Small intestine (tissue), 7 donors: ENCODE data around the gene VCAN. TPM values are rescaled to one million over a fixed set of nuclear protein-coding genes. Genes with fewer than 3 reads are reported as not detected.

Experiments
- DNase-seq, 2 donors: peaks; one replicate each; pipeline versions ENCODE4 v3.0.0 to v3.0.0-alpha.2; 2013
- FAIRE-seq: peaks from 2 replicates; lab custom pipeline; 2012; peaks lifted over from hg19 to GRCh38; lab: Jason Lieb, UNC
- H3K27ac ChIP-seq, 3 donors: one replicate each; pipeline ENCODE4 v1.5.1; 2013; ENCODE audit warnings: low read length in 2 of 3, mild to moderate bottlenecking in 2 of 3, control low read depth in 1 of 3, inconsistent platforms in 1 of 3, low read depth in 1 of 3, moderate library complexity in 1 of 3
- H3K27me3 ChIP-seq, 3 donors: one replicate each; pipeline ENCODE4 v1.6.1; 2013; ENCODE audit warnings: low read length in 3 of 3, inconsistent platforms in 1 of 3; ENCODE audit not compliant: control insufficient read depth in 3 of 3, insufficient read depth in 3 of 3
- H3K36me3 ChIP-seq, 3 donors: one replicate each; pipeline ENCODE4 v1.6.1; 2013; ENCODE audit warnings: low read length in 3 of 3, inconsistent platforms in 1 of 3, low read depth in 1 of 3, mild to moderate bottlenecking in 1 of 3, moderate library complexity in 1 of 3; ENCODE audit not compliant: control insufficient read depth in 3 of 3, insufficient read depth in 2 of 3
- H3K4me1 ChIP-seq, 3 donors: one replicate each; pipeline ENCODE4 v1.6.1; 2013; ENCODE audit warnings: low read length in 2 of 3, inconsistent platforms in 1 of 3, low read depth in 1 of 3, mild to moderate bottlenecking in 1 of 3, moderate library complexity in 1 of 3; ENCODE audit not compliant: control insufficient read depth in 3 of 3, insufficient read depth in 2 of 3
- H3K4me3 ChIP-seq, 3 donors: one replicate each; pipeline ENCODE4 v1.5.1; 2013; ENCODE audit warnings: low read length in 3 of 3, control low read depth in 1 of 3, inconsistent platforms in 1 of 3, low read depth in 1 of 3, mild to moderate bottlenecking in 1 of 3, moderate library complexity in 1 of 3
- H3K9me3 ChIP-seq, 2 donors: one replicate each; pipeline ENCODE4 v1.6.1; 2013; ENCODE audit warnings: low read depth in 1 of 2, low read length in 1 of 2; ENCODE audit not compliant: control insufficient read depth in 2 of 2, insufficient read depth in 1 of 2
- WGBS, 3 donors: extraction: QIAGEN DNeasy Blood & Tissue Kit; methylation state at CpG; one replicate each; pipeline ENCODE4 v1.1.7; 2013; 5-methylcytosine and 5-hydroxymethylcytosine counted together
- polyA plus RNA-seq, 4 donors: library from polyadenylated mRNA; stranded (reverse) in 3 of 4; unstranded in 1 of 4; fragments of 200-250 nt in 3 of 4; fragments of 120-200 nt in 1 of 4; gene quantifications; one replicate each; pipeline versions ENCODE4 v1.2.1 to v1.2.3, GENCODE V29; 2013
- donor health status: healthy with polysubstance abuse.
- donor health status: control.
- donor health status: control.
- donor health status: Bipolar disorder and iron deficiency.
- donor health status: healthy.

VCAN gene
- polyA plus RNA-seq, 4 donors, result 0.67 to 66.4 (median 2.0) TPM

- no peak for FAIRE-seq
- Histone ChIP-seq H3K9me3 (no peaks in the 10 kb centered on the region), H3K36me3 (no peaks in the 10 kb centered on the region), H3K4me1 (peaks cover 0 to 16% (median 3%) of the 10 kb centered on the region in 3 donors), H3K27me3 (peaks cover 0 to 16% (median 3%) of the 10 kb centered on the region in 3 donors), H3K27ac (peak overlapping the region in 1 of 3 donors; percentile 77), H3K4me3 (peak overlapping the region in 1 of 3 donors; percentile 77)
- WGBS, 3 donors, result 8 to 14% (median 10%) methylated on average over 15 of the region's 15 CpGs
- DNase-seq, result no peak
Observed at GRCh38 chr5:83470526-83471404, 779 bp upstream of the VCAN start.

DNA sequence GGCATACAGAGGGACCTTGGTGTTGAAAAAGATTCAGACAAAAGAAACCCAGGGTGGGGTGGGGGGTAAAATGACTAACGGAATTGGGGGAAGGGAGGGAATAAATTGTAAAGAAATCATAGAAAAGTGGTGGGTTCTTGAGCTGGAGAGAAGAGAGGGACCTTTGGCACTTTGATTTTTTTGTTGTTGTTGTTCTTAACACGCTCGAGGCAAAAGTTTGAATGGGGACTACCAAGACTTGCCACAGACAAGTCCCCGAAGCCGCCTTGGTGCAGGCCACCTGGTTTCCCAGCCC lies 616 bp downstream of the VCAN start:
- Histone ChIP-seq H3K9me3 (no peaks in the 10 kb centered on the region), H3K27me3 (peaks cover 0 to 16% (median 3%) of the 10 kb centered on the region in 3 donors), H3K36me3 (no peaks in the 10 kb centered on the region), H3K27ac (peak overlapping the region in 2 of 3 donors; percentile 71 to 77), H3K4me3 (peak overlapping the region in 2 of 3 donors; percentile 36 to 77), H3K4me1 (peaks cover 0 to 22% (median 3%) of the 10 kb centered on the region in 3 donors)
- no peak for DNase-seq
- FAIRE-seq, result no peak
- WGBS, 3 donors, result 0 to 4% (median 4%) methylated on average over 5 of the region's 5 CpGs

DNA sequence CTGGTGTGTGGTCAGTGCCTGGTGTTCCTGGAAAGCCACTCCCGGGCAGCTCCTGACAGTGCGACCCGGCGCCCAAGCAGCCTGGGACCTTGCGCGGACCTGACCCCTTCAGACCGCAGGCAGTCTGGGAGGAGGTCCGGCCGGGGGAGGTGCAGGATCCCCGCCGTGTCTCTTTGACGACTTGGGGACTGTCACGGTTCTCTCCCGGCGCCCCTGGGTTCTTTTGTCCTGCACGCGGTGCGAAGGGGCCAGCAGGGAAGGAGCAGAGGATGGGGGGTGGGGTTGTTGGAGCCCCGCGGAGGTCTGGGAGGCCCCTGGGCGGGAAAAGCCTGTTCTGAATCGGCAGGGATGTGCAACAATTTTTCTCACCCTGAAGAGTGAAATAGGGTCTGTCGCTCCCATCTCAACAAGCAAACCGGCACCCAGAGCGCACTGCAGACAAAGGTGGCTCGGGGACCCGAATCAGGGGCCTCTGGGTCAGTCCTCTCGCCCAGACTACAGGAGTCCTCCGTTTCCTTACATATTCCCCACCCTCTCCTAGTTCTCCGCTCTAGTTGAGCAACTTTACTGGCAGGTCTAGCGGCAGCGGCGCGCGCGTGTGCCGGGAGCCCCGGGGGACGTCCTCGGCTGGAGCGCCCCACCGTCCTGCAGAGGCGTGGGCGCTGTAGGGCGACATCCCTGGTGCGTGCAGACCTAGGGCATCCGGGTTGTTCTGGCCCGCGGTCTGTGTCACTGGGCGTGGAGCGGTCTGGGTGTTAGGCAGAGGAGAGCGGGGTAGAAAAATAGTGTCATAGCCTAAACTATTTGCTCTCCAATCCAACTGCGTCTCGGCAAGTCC lies 1.2 kb downstream of the VCAN start:
- Histone ChIP-seq H3K4me3 (peak overlapping the region in 2 of 3 donors; percentile 36 to 77), H3K36me3 (no peaks in the 10 kb centered on the region), H3K9me3 (no peaks in the 10 kb centered on the region), H3K27me3 (peaks cover 0 to 16% (median 3%) of the 10 kb centered on the region in 3 donors), H3K27ac (peak overlapping the region in 2 of 3 donors; percentile 71 to 77), H3K4me1 (peaks cover 0 to 22% (median 3%) of the 10 kb centered on the region in 3 donors)
- FAIRE-seq (no peak), DNase-seq (no peak)
- 1 to 5% (median 4%) methylated on average over 52 to 54 of the region's 54 CpGs for WGBS, 3 donors

DNA sequence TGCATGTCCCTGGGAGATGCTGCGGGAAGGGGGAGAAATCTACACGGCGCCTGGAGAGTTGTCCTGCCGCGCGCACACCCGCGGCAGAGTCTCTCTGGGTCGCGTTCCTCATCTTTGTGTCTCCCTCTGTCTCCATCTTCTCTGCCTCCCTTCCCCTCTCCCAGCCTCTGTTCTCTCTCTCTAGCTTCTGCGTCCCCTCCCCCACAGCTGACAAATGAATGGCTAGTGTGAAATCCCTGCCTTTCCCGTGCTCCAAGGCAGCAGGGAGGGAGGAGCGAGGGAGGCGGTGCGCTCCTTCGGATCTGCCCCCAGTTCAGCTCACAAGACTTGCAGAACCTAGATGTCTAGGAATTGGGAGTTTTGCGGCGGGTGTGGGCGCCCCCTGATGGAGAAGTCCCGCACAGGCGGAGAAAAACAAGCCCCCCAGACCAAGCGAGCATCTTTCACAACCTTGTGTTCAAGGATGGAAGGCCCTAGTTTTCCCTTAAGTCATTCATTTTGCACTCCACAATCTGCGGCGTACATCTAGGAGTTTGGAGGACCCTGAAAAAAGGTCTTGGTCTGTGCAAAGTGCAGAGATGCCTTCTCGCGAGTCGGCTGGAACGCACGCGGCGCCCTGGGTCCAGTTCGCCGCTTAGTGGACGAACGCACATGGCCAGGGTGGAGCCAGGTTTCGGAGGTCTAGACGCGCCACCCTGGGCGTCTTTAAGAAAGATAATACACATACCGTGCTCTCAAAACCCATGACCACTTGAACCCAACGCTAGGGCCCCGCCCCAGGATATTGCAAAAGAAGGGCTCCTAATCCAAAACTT lies 2.0 kb downstream of the VCAN start:
- peak; percentile 14 to 93 for DNase-seq
- peaks cover 0 to 16% (median 3%) of the 10 kb centered on the region in 3 donors for H3K27me3 ChIP-seq
- peak overlapping the region in 2 of 3 donors; percentile 27 to 77 for H3K4me3 ChIP-seq
- H3K36me3 ChIP-seq, result no peaks in the 10 kb centered on the region
- no peaks in the 10 kb centered on the region for H3K9me3 ChIP-seq
- H3K4me1 ChIP-seq, result peaks cover 0 to 22% (median 3%) of the 10 kb centered on the region in 3 donors
- 1 to 2% (median 1%) methylated on average over 42 of the region's 42 CpGs for WGBS, 3 donors
- FAIRE-seq, result no peak
- peak overlapping the region in 2 of 3 donors; percentile 71 to 86 for H3K27ac ChIP-seq

DNA sequence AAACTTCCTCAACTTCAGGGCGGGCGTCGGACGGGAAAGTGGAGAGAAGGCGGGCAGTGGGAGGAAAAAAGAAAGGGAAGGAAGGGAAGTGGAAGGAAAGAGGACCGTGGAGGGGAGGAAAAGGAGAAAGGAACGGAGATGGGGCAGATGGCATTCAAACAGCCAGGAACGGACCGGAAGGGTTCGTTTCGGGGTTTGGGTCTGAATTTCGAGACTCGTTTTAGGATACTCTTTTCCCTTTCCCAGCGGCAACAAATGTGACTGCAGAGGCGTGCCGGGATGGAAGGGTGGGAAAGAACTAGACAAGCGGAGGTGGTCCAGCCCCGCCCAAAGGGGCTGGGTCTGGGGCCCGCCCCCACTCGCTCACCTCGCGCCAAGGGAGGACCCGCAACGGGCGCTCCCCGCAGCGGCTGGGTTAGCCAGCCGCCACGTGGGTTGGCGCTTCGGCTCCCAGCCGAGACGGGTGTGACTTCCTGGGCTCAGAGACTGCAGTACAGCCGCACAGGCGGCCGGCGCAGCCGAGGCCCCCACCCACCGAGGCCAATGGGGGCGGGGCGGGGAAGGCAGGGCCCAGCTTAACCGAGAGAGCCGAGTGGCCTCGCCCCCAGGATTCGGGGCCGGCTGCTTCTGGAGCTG lies 2.7 kb downstream of the VCAN start:
- H3K4me3 ChIP-seq, result peak overlapping the region in 2 of 3 donors; percentile 27 to 77
- no peaks in the 10 kb centered on the region for H3K36me3 ChIP-seq
- peak; percentile 18 to 82 for DNase-seq
- peaks cover 0 to 22% (median 3%) of the 10 kb centered on the region in 3 donors for H3K4me1 ChIP-seq
- WGBS, 3 donors, result 0 to 1% (median 1%) methylated on average over 43 to 46 of the region's 46 CpGs
- H3K27ac ChIP-seq, result peak overlapping the region in 2 of 3 donors; percentile 46 to 86
- H3K9me3 ChIP-seq, result no peaks in the 10 kb centered on the region
- FAIRE-seq, result no peak
- peaks cover 0 to 16% (median 3%) of the 10 kb centered on the region in 3 donors for H3K27me3 ChIP-seq

DNA sequence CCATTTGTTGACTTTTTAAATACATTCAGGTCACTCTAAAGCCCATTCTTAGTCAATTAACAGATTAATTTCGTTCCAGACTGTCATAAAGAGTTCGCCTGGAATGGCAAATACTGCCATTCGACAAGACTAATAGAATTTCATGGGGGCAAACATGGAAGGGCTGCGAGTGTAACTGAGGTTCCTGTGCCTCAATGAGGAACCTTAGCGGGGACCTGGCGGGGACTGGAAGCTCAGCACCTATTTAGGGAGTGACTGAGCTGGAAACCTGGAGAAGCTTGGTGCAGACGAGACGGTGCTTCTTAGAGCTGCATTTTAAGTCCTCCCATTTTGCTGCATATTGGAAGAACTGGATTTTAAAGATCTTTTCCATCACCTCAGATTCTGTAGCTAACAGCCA lies 3.4 kb downstream of the VCAN start:
- FAIRE-seq, result no peak
- Histone ChIP-seq H3K4me3 (peak overlapping the region in 1 of 3 donors; percentile 77), H3K27ac (peak overlapping the region in 2 of 3 donors; percentile 46 to 86)

GRCh38 chr5:83475391-83475863 lies 3.9 kb downstream of the VCAN start:
- peak overlapping the region in 2 of 3 donors; percentile 46 to 86 for H3K27ac ChIP-seq
- H3K9me3 ChIP-seq, result no peaks in the 10 kb centered on the region
- DNase-seq (peak in 1 of 2 donors; percentile 45), FAIRE-seq (no peak)
- no peaks in the 10 kb centered on the region for H3K36me3 ChIP-seq
- peak overlapping the region in 1 of 3 donors; percentile 77 for H3K4me3 ChIP-seq
- 27 to 36% (median 29%) methylated on average over 5 of the region's 5 CpGs for WGBS, 3 donors
- peaks cover 0 to 22% (median 3%) of the 10 kb centered on the region in 3 donors for H3K4me1 ChIP-seq
- peaks cover 0 to 16% (median 3%) of the 10 kb centered on the region in 3 donors for H3K27me3 ChIP-seq

More for the DNA sequence above, 3.4 kb downstream of the VCAN start:
- no peaks in the 10 kb centered on the region for H3K36me3 ChIP-seq
- no peak for DNase-seq
- H3K4me1 ChIP-seq, result peaks cover 0 to 22% (median 3%) of the 10 kb centered on the region in 3 donors
- 25 to 35% (median 30%) methylated on average over 8 of the region's 8 CpGs for WGBS, 3 donors
- H3K9me3 ChIP-seq, result no peaks in the 10 kb centered on the region
- peaks cover 0 to 16% (median 3%) of the 10 kb centered on the region in 3 donors for H3K27me3 ChIP-seq
